GM23248 (cell line): ENCODE data around the gene EIF3A. TPM values are rescaled to one million over a fixed set of nuclear protein-coding genes. Genes with fewer than 3 reads are reported as not detected.

Source experiments
- DNase-seq: peaks from one replicate; pipeline ENCODE4 v3.0.0-alpha.2; 2015
- H2AFZ ChIP-seq: fragments of 200-600 bp; sonication (generic); 2 replicates; pipeline ENCODE4 v1.6.1; 2016; ENCODE audit warnings: antibody characterized with exemption
- H3F3A ChIP-seq: fragments of 200-600 bp; sonication (generic); 2 replicates; pipeline ENCODE4 v1.6.1; 2016; ENCODE audit warnings: mild to moderate bottlenecking, antibody characterized with exemption, mixed run types; ENCODE audit not compliant: insufficient read depth
- H3K27ac ChIP-seq: fragments of 200-600 bp; sonication (generic); 2 replicates; pipeline ENCODE4 v1.5.1; 2016; ENCODE audit warnings: mild to moderate bottlenecking
- H3K27me3 ChIP-seq: fragments of 200-600 bp; sonication (generic); replicated peaks from 2 replicates; pipeline ENCODE4 v1.6.1; 2016; ENCODE audit warnings: mild to moderate bottlenecking; ENCODE audit not compliant: insufficient read depth
- H3K36me3 ChIP-seq: fragments of 200-600 bp; sonication (generic); 2 replicates; pipeline ENCODE4 v1.6.1; 2016; ENCODE audit warnings: low read depth, mild to moderate bottlenecking
- H3K4me1 ChIP-seq: fragments of 200-600 bp; sonication (generic); 2 replicates; pipeline ENCODE4 v1.6.1; 2016; ENCODE audit warnings: mild to moderate bottlenecking; ENCODE audit not compliant: insufficient read depth
- H3K4me2 ChIP-seq: fragments of 200-600 bp; sonication (generic); one replicate; pipeline ENCODE4 v1.6.1; 2016; ENCODE audit warnings: mild to moderate bottlenecking; ENCODE audit not compliant: unreplicated experiment
- H3K4me3 ChIP-seq: fragments of 200-600 bp; sonication (generic); 2 replicates; pipeline ENCODE4 v1.5.1; 2016; ENCODE audit warnings: mild to moderate bottlenecking
- H3K79me2 ChIP-seq: fragments of 200-600 bp; sonication (generic); 2 replicates; pipeline ENCODE4 v1.6.1; 2016; ENCODE audit warnings: mild to moderate bottlenecking; ENCODE audit not compliant: insufficient read depth
- H3K9ac ChIP-seq: fragments of 200-600 bp; sonication (generic); 2 replicates; pipeline ENCODE4 v1.6.1; 2016; ENCODE audit warnings: mild to moderate bottlenecking
- H3K9me2 ChIP-seq: fragments of 200-600 bp; sonication (generic); 2 replicates; pipeline ENCODE4 v1.6.1; 2016; ENCODE audit warnings: mixed run types, mild to moderate bottlenecking, moderate library complexity; ENCODE audit not compliant: insufficient read depth
- H3K9me3 ChIP-seq: fragments of 200-600 bp; sonication (generic); one replicate; pipeline ENCODE4 v1.6.1; 2017; ENCODE audit warnings: low read depth
- H4K20me1 ChIP-seq: fragments of 200-600 bp; sonication (generic); 2 replicates; pipeline ENCODE4 v1.6.0; 2016; ENCODE audit not compliant: insufficient read depth
- EZH2 ChIP-seq: fragments of 200-600 bp; sonication (generic); IDR thresholded peaks from 2 replicates; pipeline ENCODE4 v1.6.1; 2018; ENCODE audit warnings: antibody characterized with exemption, mild to moderate bottlenecking; ENCODE audit not compliant: insufficient read depth, poor library complexity, severe bottlenecking
- EZH2phosphoT487 ChIP-seq: fragments of 200-600 bp; sonication (generic); IDR thresholded peaks from 2 replicates; pipeline ENCODE4 v1.6.1; 2018; ENCODE audit warnings: antibody characterized with exemption, moderate library complexity, mild to moderate bottlenecking, low read depth; ENCODE audit not compliant: insufficient read depth
- WGBS, 2 experiments: methylation state at CpG; one replicate each; pipeline ENCODE4 v1.1.6; 2015 to 2017; ENCODE audit warnings: low lambda C conversion rate in 2 of 2, low coverage in 1 of 2; ENCODE audit errors: missing lambda C conversion rate in 2 of 2; 5-methylcytosine and 5-hydroxymethylcytosine counted together
- in situ Hi-C: fragments of 300-500 bp; cut with MboI; formaldehyde crosslinking; loops from 2 replicates; pipeline ENCODE4 v1.15.0; 2020
- polyA plus RNA-seq: library from polyadenylated mRNA; unstranded; fragments of >200 nt; fragmentation: Nextera tagmentation; extraction: Ambion mirVana; gene quantifications from 2 replicates; pipeline ENCODE4 v1.2.1, GENCODE V29; 2016
- total RNA-seq: library from RNA; depleted of rRNA; stranded (reverse); fragments of >200 nt; shearing (Covaris generic); gene quantifications from 2 replicates; pipeline ENCODE4 v1.2.3, GENCODE V29; 2014

Gene EIF3A
- total and polyA plus RNA-seq, 2 experiments from 2014 or later: 74.5 to 91.3 TPM

DNA sequence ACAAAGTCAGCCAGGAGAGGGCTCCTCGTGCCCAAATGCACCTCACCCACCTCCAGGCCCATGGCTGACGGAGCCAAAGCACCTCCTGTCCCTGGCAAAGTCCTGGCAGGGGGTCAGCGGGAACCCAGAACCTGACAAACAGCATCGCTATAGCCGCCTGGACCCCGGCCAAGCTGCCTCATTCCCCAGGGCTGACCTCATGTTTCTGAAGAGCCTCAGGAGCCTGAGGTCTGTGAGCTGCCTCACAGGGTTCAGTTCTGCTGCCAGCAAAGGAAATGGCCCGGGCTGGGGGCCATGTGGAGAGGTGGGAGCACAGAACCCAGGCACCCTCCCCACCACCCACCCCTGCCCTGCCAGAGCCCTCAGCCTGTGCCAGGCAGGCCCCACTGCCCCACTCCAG is 55.3 kb downstream of the EIF3A start:
- peaks cover 30% of the 10 kb centered on the region for H3K4me1 ChIP-seq

GRCh38 chr10:119024882-119025281 is 55.7 kb downstream of the EIF3A start:
- no peak overlapping the region for H3K27ac ChIP-seq
- in situ Hi-C loops: no loop called here
- no peaks in the 10 kb centered on the region for H3K36me3 ChIP-seq
- H3K9me2 ChIP-seq: no peaks in the 10 kb centered on the region
- peaks cover 31% of the 10 kb centered on the region for H3K4me1 ChIP-seq
- peaks cover 22% of the 10 kb centered on the region for H3F3A ChIP-seq
- no peak for DNase-seq
- H3K9me3 ChIP-seq: no peaks in the 10 kb centered on the region
- no peaks in the 10 kb centered on the region for H4K20me1 ChIP-seq
- no peak for TF ChIP-seq EZH2phosphoT487
- no peak for TF ChIP-seq EZH2
- no peaks in the 10 kb centered on the region for H3K79me2 ChIP-seq
- no peak overlapping the region for H2AFZ ChIP-seq
- H3K27me3 ChIP-seq: no peaks in the 10 kb centered on the region
- no peak overlapping the region for H3K9ac ChIP-seq
- H3K4me3 ChIP-seq: no peak overlapping the region
- no peak overlapping the region for H3K4me2 ChIP-seq
- WGBS, 2 experiments: 72 to 75% methylated on average over 5 of the region's 6 CpGs

More for the DNA sequence above, 55.3 kb downstream of the EIF3A start:
- no peaks in the 10 kb centered on the region for H3K9me2 ChIP-seq
- in situ Hi-C loops: no loop called here
- H3K27ac ChIP-seq: no peak overlapping the region
- peak; percentile 85 for DNase-seq
- no peaks in the 10 kb centered on the region for H3K9me3 ChIP-seq
- peaks cover 22% of the 10 kb centered on the region for H3F3A ChIP-seq
- 20 to 35% methylated on average over 7 of the region's 7 CpGs for WGBS, 2 experiments
- no peak overlapping the region for H3K9ac ChIP-seq
- H4K20me1 ChIP-seq: no peaks in the 10 kb centered on the region
- H3K79me2 ChIP-seq: no peaks in the 10 kb centered on the region
- no peaks in the 10 kb centered on the region for H3K36me3 ChIP-seq
- TF ChIP-seq EZH2phosphoT487: no peak
- TF ChIP-seq EZH2: no peak
- no peaks in the 10 kb centered on the region for H3K27me3 ChIP-seq
- H3K4me2 ChIP-seq: no peak overlapping the region
- no peak overlapping the region for H2AFZ ChIP-seq
- H3K4me3 ChIP-seq: no peak overlapping the region

GRCh38 chr10:119023553-119023868 is 57.1 kb downstream of the EIF3A start:
- peaks cover 22% of the 10 kb centered on the region for H3F3A ChIP-seq
- in situ Hi-C loops: no loop called here
- H3K36me3 ChIP-seq: no peaks in the 10 kb centered on the region
- no peak overlapping the region for H3K27ac ChIP-seq
- H3K9me3 ChIP-seq: no peaks in the 10 kb centered on the region
- no peaks in the 10 kb centered on the region for H4K20me1 ChIP-seq
- no peaks in the 10 kb centered on the region for H3K27me3 ChIP-seq
- no peak for DNase-seq
- H3K4me1 ChIP-seq: peaks cover 31% of the 10 kb centered on the region
- 27 to 30% methylated on average over 8 of the region's 8 CpGs for WGBS, 2 experiments
- H2AFZ ChIP-seq: no peak overlapping the region
- H3K4me3 ChIP-seq: no peak overlapping the region
- H3K9ac ChIP-seq: no peak overlapping the region
- no peaks in the 10 kb centered on the region for H3K9me2 ChIP-seq
- H3K4me2 ChIP-seq: peak overlapping the region; percentile 53
- TF ChIP-seq EZH2 (no peak), EZH2phosphoT487 (no peak)
- H3K79me2 ChIP-seq: no peaks in the 10 kb centered on the region

- Histone ChIP-seq H3K79me2 (no peaks in the 10 kb centered on the region), H2AFZ (no peak overlapping the region), H3F3A (peaks cover 22% of the 10 kb centered on the region), H3K36me3 (no peaks in the 10 kb centered on the region), H3K4me3 (no peak overlapping the region), H3K27me3 (no peaks in the 10 kb centered on the region), H4K20me1 (no peaks in the 10 kb centered on the region), H3K9me2 (no peaks in the 10 kb centered on the region), H3K9me3 (no peaks in the 10 kb centered on the region), H3K27ac (no peak overlapping the region), H3K9ac (no peak overlapping the region), H3K4me2 (peak overlapping the region; percentile 53), H3K4me1 (peaks cover 31% of the 10 kb centered on the region)
- TF ChIP-seq EZH2 (no peak), EZH2phosphoT487 (no peak)
- WGBS, 2 experiments: 22 to 28% methylated on average over 8 of the region's 8 CpGs
- in situ Hi-C loops: no loop called here
- peak; percentile 82 for DNase-seq
Observed at GRCh38 chr10:119022846-119023552, 57.6 kb downstream of the EIF3A start.

DNA sequence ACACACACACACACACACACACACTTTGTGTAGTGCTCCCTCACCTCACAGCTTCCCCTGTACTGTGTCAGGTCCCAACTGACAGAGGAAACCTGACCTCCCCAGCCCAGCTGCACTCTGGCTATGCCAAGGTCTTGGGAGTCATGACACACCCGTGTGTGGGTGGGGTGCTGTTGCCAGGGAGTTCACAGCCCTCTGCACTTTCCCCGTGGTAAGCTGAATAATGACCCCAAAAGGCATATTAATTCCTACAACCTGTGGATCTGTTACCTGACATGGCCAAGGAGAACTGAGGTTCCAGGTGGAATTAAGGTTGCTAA is 60.0 kb downstream of the EIF3A start:
- Histone ChIP-seq H3K9me2 (no peaks in the 10 kb centered on the region), H4K20me1 (no peaks in the 10 kb centered on the region), H3K36me3 (no peaks in the 10 kb centered on the region), H2AFZ (no peak overlapping the region), H3K4me1 (peaks cover 29% of the 10 kb centered on the region), H3K27me3 (0 out of 2 replicates have a peak, but pooled peaks cover 9% of the 10 kb centered on the region), H3K27ac (no peak overlapping the region), H3K4me3 (no peak overlapping the region), H3F3A (peaks cover 22% of the 10 kb centered on the region), H3K9me3 (no peaks in the 10 kb centered on the region), H3K9ac (no peak overlapping the region), H3K79me2 (no peaks in the 10 kb centered on the region), H3K4me2 (peak overlapping the region; percentile 16)
- in situ Hi-C loops: no loop called here
- peak; percentile 77 for DNase-seq
- TF ChIP-seq EZH2: no peak
- TF ChIP-seq EZH2phosphoT487: no peak
- WGBS, 2 experiments: 0 to 3% methylated on average over 2 of the region's 2 CpGs
